PC-9 (cell line): ENCODE results near the gene RPL5. TPM values are rescaled to one million over a fixed set of nuclear protein-coding genes. Genes with fewer than 3 reads are reported as not detected.

Experiments
- BruUV-seq: library from RNA; stranded (reverse); fragments of 400-500 nt; replicated peaks from 2 replicates; lab custom pipeline; 2021; lab: Mats Ljungman, UMichigan
- CTCF ChIA-PET: fragments of 300-600 bp; sonication (Branson Sonifier 250); formaldehyde crosslinking; loops from one replicate; lab custom pipeline; 2022; ENCODE audit warnings: antibody characterized with exemption; lab: Charles Lee
- POLR2A ChIA-PET: fragments of 300-600 bp; sonication (Branson Sonifier 250); formaldehyde crosslinking; loops from one replicate; lab custom pipeline; 2022; ENCODE audit warnings: antibody characterized with exemption; ENCODE audit not compliant: unreplicated experiment; lab: Charles Lee
- DNase-seq, 2 experiments: peaks; one replicate each; pipeline versions ENCODE4 v3.0.0 to v3.0.0-alpha.2; 2015 to 2022; ENCODE audit warnings: mixed read lengths in 1 of 2
- H2AFZ ChIP-seq: fragments of 200-600 bp; sonication (generic); 2 replicates; pipeline ENCODE4 v1.8.1; 2017; ENCODE audit warnings: antibody characterized with exemption
- H3F3A ChIP-seq: fragments of 200-600 bp; sonication (generic); 2 replicates; pipeline ENCODE4 v1.8.1; 2017; ENCODE audit warnings: antibody characterized with exemption, mild to moderate bottlenecking, low read depth; ENCODE audit not compliant: insufficient read depth
- H3K27ac ChIP-seq: fragments of 200-600 bp; sonication (generic); 2 replicates; pipeline ENCODE4 v1.6.1; 2016; ENCODE audit warnings: mixed run types
- H3K27me3 ChIP-seq: fragments of 200-600 bp; sonication (generic); 2 replicates; pipeline ENCODE4 v1.6.1; 2016; ENCODE audit warnings: low read depth, mixed run types; ENCODE audit not compliant: insufficient read depth
- H3K36me3 ChIP-seq: fragments of 200-600 bp; sonication (generic); 2 replicates; pipeline ENCODE4 v1.6.1; 2016; ENCODE audit warnings: low read depth, mixed run types
- H3K4me1 ChIP-seq: fragments of 200-600 bp; sonication (generic); replicated peaks from 2 replicates; pipeline ENCODE4 v1.6.1; 2016; ENCODE audit warnings: mixed run types; ENCODE audit not compliant: insufficient read depth
- H3K4me2 ChIP-seq: fragments of 200-600 bp; sonication (generic); 2 replicates; pipeline ENCODE4 v1.6.1; 2017; ENCODE audit warnings: mixed run types
- H3K4me3 ChIP-seq: fragments of 200-600 bp; sonication (generic); 2 replicates; pipeline ENCODE4 v1.6.1; 2016; ENCODE audit warnings: mixed run types
- H3K79me2 ChIP-seq: fragments of 200-600 bp; sonication (generic); 2 replicates; pipeline ENCODE4 v1.6.1; 2017; ENCODE audit warnings: low read depth, mixed run types
- H3K9me2 ChIP-seq: fragments of 200-600 bp; sonication (generic); 2 replicates; pipeline ENCODE4 v1.8.1; 2017; ENCODE audit warnings: mild to moderate bottlenecking; ENCODE audit not compliant: insufficient read depth
- H3K9me3 ChIP-seq: fragments of 200-600 bp; sonication (generic); 2 replicates; pipeline ENCODE4 v1.8.1; 2016; ENCODE audit warnings: low read depth; ENCODE audit not compliant: insufficient read depth
- H4K20me1 ChIP-seq: fragments of 200-600 bp; sonication (generic); 2 replicates; pipeline ENCODE4 v1.8.1; 2017; ENCODE audit not compliant: insufficient read depth
- CTCF ChIP-seq: fragments of 200-600 bp; sonication (generic); conservative IDR thresholded peaks from 2 replicates; pipeline ENCODE4 v1.6.1; 2017; ENCODE audit warnings: mixed run types, antibody characterized with exemption, mild to moderate bottlenecking, moderate library complexity
- EZH2 ChIP-seq: fragments of 200-600 bp; sonication (generic); IDR thresholded peaks from 2 replicates; pipeline ENCODE4 v1.8.0; 2017; ENCODE audit warnings: antibody characterized with exemption, low read depth
- intact Hi-C: fragments of 100-400 bp; cut with micrococcal nuclease; formaldehyde crosslinking; loops from one replicate; pipeline ENCODE4 v1.10.0; 2022; ENCODE audit not compliant: unreplicated experiment
- total RNA-seq: library from RNA; stranded (reverse); gene quantifications from 2 replicates; pipeline ENCODE4 v1.2.3, GENCODE V29; 2021

RPL5 gene
- total RNA-seq, 1 experiment from 2014 or later, result 1,050 TPM

- TF ChIP-seq EZH2 (no peak), CTCF (no peak)
- peak overlapping the region; percentile 39 for H3K4me2 ChIP-seq
- peak overlapping the region; percentile 31 for H3K27ac ChIP-seq
- no peaks in the 10 kb centered on the region for H3K9me3 ChIP-seq
- H4K20me1 ChIP-seq, result no peaks in the 10 kb centered on the region
- peaks cover 20% of the 10 kb centered on the region for H3F3A ChIP-seq
- H3K36me3 ChIP-seq, result no peaks in the 10 kb centered on the region
- peaks cover 30% of the 10 kb centered on the region for H3K4me1 ChIP-seq
- no peaks in the 10 kb centered on the region for H3K27me3 ChIP-seq
- H3K79me2 ChIP-seq, result no peaks in the 10 kb centered on the region
- H2AFZ ChIP-seq, result peak overlapping the region; percentile 56
- CTCF ChIA-PET, result interaction anchor here (1.9 kb wide), 1 partner anchor 68 kb away, joined by 10 read pairs; no protein-coding TSS in a partner anchor
- POLR2A ChIA-PET, result no interaction called here
- no peaks in the 10 kb centered on the region for H3K9me2 ChIP-seq
- intact Hi-C loops, result no loop called here
- no TSS peak for BruUV-seq
- DNase-seq, result peak in 1 of 2 experiments; percentile 79
- no peak overlapping the region for H3K4me3 ChIP-seq
These were observed 14.6 kb upstream of the RPL5 start for GRCh38 chr1:92817137-92817697.

DNA sequence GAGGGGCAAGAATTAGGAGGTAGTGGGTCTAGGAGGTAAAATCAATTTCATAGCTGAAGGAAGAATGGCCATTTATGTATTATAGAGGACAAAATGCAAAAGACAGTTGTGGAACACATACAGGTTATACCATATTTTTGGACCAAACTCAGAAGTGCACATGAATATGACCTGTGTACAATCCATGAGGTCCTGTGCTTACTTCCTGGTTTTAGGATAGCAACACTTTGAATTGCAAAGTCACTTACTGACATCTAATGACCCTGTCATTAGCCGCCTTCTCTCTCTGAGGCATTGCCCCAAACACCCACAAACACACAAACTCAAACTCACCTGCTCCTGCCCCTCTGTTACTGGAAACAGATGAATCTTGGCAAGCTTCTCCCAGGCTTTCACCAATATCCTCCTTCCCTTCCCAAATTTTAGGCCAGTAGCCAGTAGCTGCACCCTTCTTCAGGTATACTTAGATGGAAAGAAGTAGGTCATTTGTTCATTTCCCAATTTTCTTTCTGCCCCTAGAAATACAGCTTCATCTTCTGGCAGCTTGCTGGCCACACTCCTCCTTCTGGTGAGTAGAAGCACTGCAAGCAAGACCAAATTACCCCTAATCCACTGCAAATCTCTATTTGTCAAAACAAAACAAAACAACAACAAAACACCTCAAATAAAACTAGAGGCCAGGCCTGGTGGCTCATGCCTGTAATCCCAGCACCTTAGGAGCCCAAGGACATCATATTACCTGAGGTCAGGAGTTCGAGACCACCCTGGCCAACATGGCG lies 13.7 kb upstream of the RPL5 start:
- no peak overlapping the region for H2AFZ ChIP-seq
- peak overlapping the region; percentile 31; the same call in 1 of the 2 replicates for H3K27ac ChIP-seq
- H3K4me1 ChIP-seq, result peaks cover 40% of the 10 kb centered on the region
- H3K36me3 ChIP-seq, result no peaks in the 10 kb centered on the region
- H3K4me3 ChIP-seq, result no peak overlapping the region
- H3K27me3 ChIP-seq, result no peaks in the 10 kb centered on the region
- H3F3A ChIP-seq, result peaks cover 28% of the 10 kb centered on the region
- CTCF ChIA-PET, result interaction anchor here (0.5 to 1.9 kb wide), 4 partner anchors 23 to 69 kb away, joined by 3 to 10 read pairs (median 3); no protein-coding TSS in a partner anchor
- TF ChIP-seq EZH2 (no peak), CTCF (peak; percentile 79)
- intact Hi-C loops, result no loop called here
- DNase-seq, result peak in 1 of 2 experiments; percentile 34
- H3K79me2 ChIP-seq, result no peaks in the 10 kb centered on the region
- peak overlapping the region; percentile 39; the same call in 1 of the 2 replicates for H3K4me2 ChIP-seq
- no peaks in the 10 kb centered on the region for H3K9me2 ChIP-seq
- H4K20me1 ChIP-seq, result no peaks in the 10 kb centered on the region
- no peaks in the 10 kb centered on the region for H3K9me3 ChIP-seq
- BruUV-seq, result no TSS peak
- POLR2A ChIA-PET, result interaction anchor here (1.0 kb wide), 1 partner anchor 25 kb away, joined by 6 read pairs; no protein-coding TSS in a partner anchor

- Histone ChIP-seq H3K27me3 (no peaks in the 10 kb centered on the region), H3K9me2 (no peaks in the 10 kb centered on the region), H3K36me3 (no peaks in the 10 kb centered on the region), H3K4me2 (peak overlapping the region; percentile 26), H3K4me3 (no peak overlapping the region), H3K4me1 (peaks cover 42% of the 10 kb centered on the region), H3F3A (peaks cover 36% of the 10 kb centered on the region), H2AFZ (peak overlapping the region; percentile 23), H3K9me3 (no peaks in the 10 kb centered on the region), H4K20me1 (no peaks in the 10 kb centered on the region), H3K79me2 (no peaks in the 10 kb centered on the region), H3K27ac (peak overlapping the region; percentile 14)
- POLR2A ChIA-PET, result interaction anchor here (0.6 to 0.7 kb wide), 2 partner anchors 17 to 71 kb away, joined by 3 to 5 read pairs; no protein-coding TSS in a partner anchor
- CTCF ChIA-PET, result interaction anchor here (0.7 kb wide), 1 partner anchor 66 kb away, joined by 3 read pairs; no protein-coding TSS in a partner anchor
- peak; percentile 39 to 82 for DNase-seq
- BruUV-seq, result no TSS peak
- TF ChIP-seq EZH2 (no peak), CTCF (no peak; the same call in 1 of the 2 replicates)
- intact Hi-C loops, result no loop called here
These were observed 11.8 kb upstream of the RPL5 start for GRCh38 chr1:92820024-92820423.
